Breast epithelium (tissue), 4 donors: Measurements from ENCODE around the gene CRY1. TPM values are rescaled to one million over a fixed set of nuclear protein-coding genes. Genes with fewer than 3 reads are reported as not detected.

Experiments
- DNase-seq, 2 donors: peaks; one replicate each; pipeline ENCODE4 v3.0.0-alpha.2; 2019; ENCODE audit warnings: low spot score in 2 of 2
- H3K27ac ChIP-seq, 2 donors: fragments of 200-600 bp; sonication (generic) in 1 of 2; one replicate each; pipeline ENCODE4 v1.5.1; 2016 to 2019; ENCODE audit warnings: mild to moderate bottlenecking in 1 of 2
- H3K27me3 ChIP-seq, 2 donors: fragments of 200-600 bp; sonication (generic) in 1 of 2; one replicate each; pipeline versions ENCODE4 v1.5.1 to v1.6.0; 2017 to 2019; ENCODE audit warnings: control low read depth in 1 of 2, mild to moderate bottlenecking in 1 of 2
- H3K36me3 ChIP-seq: fragments of 200-600 bp; one replicate; pipeline ENCODE4 v1.5.1; 2019
- H3K4me1 ChIP-seq, 2 donors: fragments of 200-600 bp; sonication (generic); one replicate each; pipeline ENCODE4 v1.5.1; 2016 to 2019; ENCODE audit warnings: control low read depth in 1 of 2
- H3K4me3 ChIP-seq, 3 donors: fragments of 200-600 bp; sonication (generic); 1 replicate in 2 of 3; 2 replicates in 1 of 3; pipeline ENCODE4 v1.5.1; 2016 to 2019; ENCODE audit warnings: mild to moderate bottlenecking in 3 of 3, moderate library complexity in 2 of 3
- H3K9me3 ChIP-seq, 2 donors: fragments of 200-600 bp; sonication (generic) in 1 of 2; one replicate each; pipeline ENCODE4 v1.5.1; 2016 to 2019; ENCODE audit warnings: control low read depth in 1 of 2
- POLR2A ChIP-seq: fragments of 450-650 bp; IDR thresholded peaks from one replicate; pipeline ENCODE4 v1.6.1; 2016; ENCODE audit warnings: antibody characterized with exemption, mild to moderate bottlenecking, moderate library complexity
- POLR2AphosphoS5 ChIP-seq, 3 donors: sonication (generic); formaldehyde crosslinking; IDR thresholded peaks; one replicate each; pipeline ENCODE4 v1.6.1; 2017; ENCODE audit warnings: antibody characterized with exemption in 3 of 3
- intact Hi-C: fragments of 100-400 bp; cut with DNase I; formaldehyde crosslinking; loops from one replicate; pipeline ENCODE4 v1.15.1; 2023; ENCODE audit warnings: low total_unique reads
- total RNA-seq, 3 donors: library from RNA; depleted of rRNA; stranded (reverse); fragments of >200 nt; gene quantifications; one replicate each; pipeline ENCODE4 v1.1.0, GENCODE V29; 2016
- TF ChIP-seq, protein P1 (sequence below), 3 donors: fragments of 450-650 bp; IDR thresholded peaks; one replicate each; pipeline ENCODE4 v1.5.1; 2016 to 2017; ENCODE audit warnings: antibody characterized with exemption in 3 of 3, mild to moderate bottlenecking in 3 of 3, moderate library complexity in 3 of 3

Gene CRY1
- total RNA-seq, 3 donors from 2014 or later: 24.0 to 81.5 (median 47.5) TPM

GRCh38 chr12:106957583-106957982 is 135.8 kb downstream of the CRY1 start:
- H3K36me3 ChIP-seq: no peaks in the 10 kb centered on the region
- no peaks in the 10 kb centered on the region for H3K27me3 ChIP-seq
- TF ChIP-seq POLR2A (no peak), POLR2AphosphoS5 (IDR thresholded peaks at IDR 0.05) (no peak)
- H3K27ac ChIP-seq: no peak overlapping the region
- no peaks in the 10 kb centered on the region for H3K9me3 ChIP-seq
- DNase-seq: no peak
- peaks cover 0 to 15% of the 10 kb centered on the region in 2 donors for H3K4me1 ChIP-seq
- H3K4me3 ChIP-seq: peak overlapping the region; percentile 94 to 98 (median 95)
- intact Hi-C loops: no loop called here

- intact Hi-C loops: no loop called here
- peak overlapping the region; percentile 94 to 98 (median 95) for H3K4me3 ChIP-seq
- H3K27me3 ChIP-seq: no peaks in the 10 kb centered on the region
- no peaks in the 10 kb centered on the region for H3K36me3 ChIP-seq
- H3K27ac ChIP-seq: peak overlapping the region; percentile 99 to 100
- H3K9me3 ChIP-seq: no peaks in the 10 kb centered on the region
- peaks cover 0 to 15% of the 10 kb centered on the region in 2 donors for H3K4me1 ChIP-seq
- peak; percentile 54 to 62 for DNase-seq
- TF ChIP-seq POLR2A (no peak), POLR2AphosphoS5 (IDR thresholded peaks at IDR 0.05) (peak in 1 of 3 donors; percentile 72)
Measured at GRCh38 chr12:106956048-106956578, 137.2 kb downstream of the CRY1 start.

- DNase-seq: peak; percentile 83 to 88
- H3K9me3 ChIP-seq: no peaks in the 10 kb centered on the region
- peaks cover 0 to 15% of the 10 kb centered on the region in 2 donors for H3K4me1 ChIP-seq
- H3K36me3 ChIP-seq: no peaks in the 10 kb centered on the region
- intact Hi-C loops: no loop called here
- H3K4me3 ChIP-seq: peak within 1 kb of the TSS; percentile 94 to 98 (median 95)
- H3K27me3 ChIP-seq: no peaks in the 10 kb centered on the region
- TF ChIP-seq, protein P1, sequence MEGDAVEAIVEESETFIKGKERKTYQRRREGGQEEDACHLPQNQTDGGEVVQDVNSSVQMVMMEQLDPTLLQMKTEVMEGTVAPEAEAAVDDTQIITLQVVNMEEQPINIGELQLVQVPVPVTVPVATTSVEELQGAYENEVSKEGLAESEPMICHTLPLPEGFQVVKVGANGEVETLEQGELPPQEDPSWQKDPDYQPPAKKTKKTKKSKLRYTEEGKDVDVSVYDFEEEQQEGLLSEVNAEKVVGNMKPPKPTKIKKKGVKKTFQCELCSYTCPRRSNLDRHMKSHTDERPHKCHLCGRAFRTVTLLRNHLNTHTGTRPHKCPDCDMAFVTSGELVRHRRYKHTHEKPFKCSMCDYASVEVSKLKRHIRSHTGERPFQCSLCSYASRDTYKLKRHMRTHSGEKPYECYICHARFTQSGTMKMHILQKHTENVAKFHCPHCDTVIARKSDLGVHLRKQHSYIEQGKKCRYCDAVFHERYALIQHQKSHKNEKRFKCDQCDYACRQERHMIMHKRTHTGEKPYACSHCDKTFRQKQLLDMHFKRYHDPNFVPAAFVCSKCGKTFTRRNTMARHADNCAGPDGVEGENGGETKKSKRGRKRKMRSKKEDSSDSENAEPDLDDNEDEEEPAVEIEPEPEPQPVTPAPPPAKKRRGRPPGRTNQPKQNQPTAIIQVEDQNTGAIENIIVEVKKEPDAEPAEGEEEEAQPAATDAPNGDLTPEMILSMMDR (IDR thresholded peaks at IDR 0.05): peak in 1 of 3 donors; percentile 10
- no peak for TF ChIP-seq POLR2A
- peak; percentile 41 to 87 (median 63) for TF ChIP-seq POLR2AphosphoS5 (IDR thresholded peaks at IDR 0.05)
- H3K27ac ChIP-seq: peak within 1 kb of the TSS; percentile 99 to 100
Measured at GRCh38 chr12:106955377-106956047, 137.8 kb downstream of the CRY1 start, which contains the start of gene TMEM263. Gene TMEM263 (plus strand): TSS chr12:106955907. CDS start chr12:106967117, 11,210 bp downstream.

DNA sequence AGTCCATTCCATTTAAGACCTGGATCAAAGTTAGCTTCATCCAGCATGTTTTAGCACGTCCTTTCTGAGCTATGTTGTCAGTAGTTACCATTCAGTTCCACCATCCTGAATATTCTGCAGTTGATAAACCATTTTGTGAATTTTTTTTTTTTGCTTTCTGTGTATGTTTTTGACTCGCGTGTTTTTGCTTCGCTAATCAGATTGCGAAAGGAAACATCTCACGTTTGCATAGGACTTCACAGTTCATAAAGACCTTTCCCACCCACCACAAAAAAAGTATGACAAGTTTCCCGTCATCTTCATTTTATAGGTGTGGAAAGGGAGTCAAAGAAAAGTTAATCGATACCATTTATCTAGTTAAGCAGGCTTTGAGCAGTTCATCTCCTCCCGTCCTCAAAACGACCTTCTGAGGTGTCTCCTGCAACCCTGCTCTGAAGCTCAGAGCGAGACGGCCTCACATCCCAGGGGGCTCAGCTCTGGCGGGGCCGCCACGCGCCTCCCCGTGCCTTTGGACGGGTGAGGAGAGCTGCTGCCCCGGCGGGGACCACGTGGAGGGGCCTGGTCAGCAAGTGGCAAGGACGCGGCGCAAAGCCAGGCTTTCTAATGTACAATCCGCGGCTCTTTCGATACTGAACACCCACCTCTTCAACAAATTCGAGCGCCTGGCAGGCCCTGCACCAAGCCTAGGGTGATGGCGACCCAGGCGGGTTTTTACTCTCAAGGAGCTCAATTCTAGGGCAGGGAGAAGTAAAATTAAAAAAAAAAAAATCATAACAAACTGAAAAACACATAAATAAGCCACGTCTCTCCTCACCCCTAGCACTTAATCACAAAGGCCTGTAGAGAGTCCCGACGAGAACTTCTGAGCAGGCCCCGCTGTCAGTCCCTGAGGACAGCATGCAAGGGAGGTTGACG is 138.6 kb downstream of the CRY1 start:
- intact Hi-C loops: no loop called here
- DNase-seq: peak in 1 of 2 donors; percentile 38
- TF ChIP-seq, protein P1 (IDR thresholded peaks at IDR 0.05): no peak
- no peak for TF ChIP-seq POLR2AphosphoS5 (IDR thresholded peaks at IDR 0.05)
- TF ChIP-seq POLR2A: no peak

GRCh38 chr12:106953352-106954250 is 139.7 kb downstream of the CRY1 start:
- intact Hi-C loops: no loop called here
- Histone ChIP-seq H3K27ac (no peak overlapping the region), H3K9me3 (no peaks in the 10 kb centered on the region), H3K4me3 (peak overlapping the region in 1 of 3 donors; percentile 98), H3K4me1 (peaks cover 0 to 15% of the 10 kb centered on the region in 2 donors), H3K27me3 (no peaks in the 10 kb centered on the region), H3K36me3 (no peaks in the 10 kb centered on the region)
- DNase-seq: no peak
- TF ChIP-seq, protein P1 (IDR thresholded peaks at IDR 0.05): no peak
- TF ChIP-seq POLR2AphosphoS5 (IDR thresholded peaks at IDR 0.05) (no peak), POLR2A (no peak)

More for the DNA sequence above, 138.6 kb downstream of the CRY1 start:
- no peaks in the 10 kb centered on the region for H3K36me3 ChIP-seq
- peaks cover 0 to 15% of the 10 kb centered on the region in 2 donors for H3K4me1 ChIP-seq
- no peaks in the 10 kb centered on the region for H3K27me3 ChIP-seq
- no peaks in the 10 kb centered on the region for H3K9me3 ChIP-seq
- peak overlapping the region; percentile 94 to 98 (median 95) for H3K4me3 ChIP-seq
- peak overlapping the region; percentile 99 to 100 for H3K27ac ChIP-seq
